ENCODE data around the gene CIDEC.
"Not testable (repeated sequence)": the region's sequence is repeated elsewhere in the genome, so short reads cannot be mapped to it uniquely, and the experiment has no call there.

The CIDEC gene

DNA sequence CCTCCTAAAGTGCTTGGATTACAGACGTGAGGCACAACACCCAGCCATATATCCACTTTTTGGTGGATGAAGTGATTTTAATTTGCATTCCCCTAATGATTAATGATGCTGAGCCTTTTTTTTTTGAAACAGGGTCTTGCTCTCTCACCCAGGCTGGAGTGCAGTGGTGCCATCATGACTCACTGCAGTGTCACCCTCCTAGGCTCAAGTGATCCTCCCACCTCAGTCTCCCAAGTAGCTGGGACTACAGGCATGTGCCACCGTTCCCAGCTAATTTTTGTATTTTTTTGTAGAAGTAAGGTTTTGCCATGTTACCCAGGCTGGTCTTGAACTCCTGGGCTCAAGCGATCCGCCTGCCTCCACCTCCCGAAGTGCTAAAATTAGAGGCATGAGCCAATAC, 8.0 kb downstream of the CIDEC start:
- not testable (repeated sequence) for FAIRE-seq

- no peak for FAIRE-seq
Measured at GRCh38 chr3:9870978-9871377, 9.1 kb downstream of the CIDEC start.

DNA sequence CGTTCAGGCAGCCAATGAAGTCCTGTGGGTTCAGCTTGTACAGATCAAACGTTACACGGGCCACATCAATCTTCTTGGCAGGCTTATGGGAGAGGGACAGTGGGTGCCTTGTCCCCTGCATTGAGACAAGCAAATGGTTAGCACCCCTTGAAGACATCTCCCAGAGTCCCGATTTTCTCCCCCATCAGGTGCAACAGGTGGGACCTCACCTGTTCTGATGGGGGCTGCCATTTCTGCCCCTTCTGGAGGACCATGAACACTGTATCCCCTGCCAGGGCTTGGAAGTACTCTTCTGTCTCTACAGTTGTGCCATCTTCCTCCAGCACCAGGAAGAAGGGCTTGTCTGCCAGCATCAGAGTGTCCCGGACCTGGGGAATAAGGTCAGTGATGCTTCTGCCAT, 10.1 kb downstream of the CIDEC start:
- FAIRE-seq: no peak

GRCh38 chr3:9867106-9867505, 12.9 kb downstream of the CIDEC start:
- FAIRE-seq: no peak

GRCh38 chr3:9866639-9867038, 13.4 kb downstream of the CIDEC start:
- no peak for FAIRE-seq

GRCh38 chr3:9865125-9865637, 14.9 kb downstream of the CIDEC start:
- not testable (repeated sequence) for FAIRE-seq

- FAIRE-seq: no peak
Measured at GRCh38 chr3:9864200-9864927, 15.7 kb downstream of the CIDEC start.

GRCh38 chr3:9863058-9863772, 16.8 kb downstream of the CIDEC start:
- FAIRE-seq: no peak

DNA sequence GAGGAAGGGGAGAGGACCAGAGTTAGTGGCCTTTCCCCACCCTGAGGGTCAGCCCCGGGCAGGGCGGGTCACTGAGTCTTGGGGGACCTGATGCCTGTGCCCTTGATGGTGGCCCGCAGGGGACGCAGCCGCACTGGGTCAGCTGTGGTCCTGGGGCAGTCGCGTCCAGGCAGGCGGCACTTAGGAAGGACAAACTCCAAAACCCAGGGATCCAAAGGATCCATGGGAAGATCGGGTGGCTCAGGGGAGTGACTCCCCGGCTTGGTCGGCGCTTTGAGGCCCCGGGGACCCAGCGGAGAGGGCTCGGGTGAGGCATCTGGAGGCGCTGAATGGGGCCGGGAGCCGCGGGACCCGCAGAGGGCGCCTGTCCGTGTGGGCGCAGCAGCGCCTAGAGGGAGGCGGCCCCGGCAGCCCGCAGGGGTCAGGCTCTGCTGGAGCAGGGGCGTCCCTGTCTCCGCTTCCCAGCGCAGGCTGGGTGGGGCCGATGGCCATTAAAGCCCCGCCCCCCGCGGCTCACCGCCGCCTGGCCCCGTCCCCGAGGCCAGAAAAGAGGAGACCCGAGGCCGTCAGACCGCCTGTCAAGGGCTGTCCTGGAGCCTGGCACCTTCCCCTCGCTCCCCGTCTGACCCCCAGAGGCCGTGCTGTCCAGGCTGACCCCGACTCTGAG, 17.5 kb downstream of the CIDEC start:
- no peak for FAIRE-seq

DNA sequence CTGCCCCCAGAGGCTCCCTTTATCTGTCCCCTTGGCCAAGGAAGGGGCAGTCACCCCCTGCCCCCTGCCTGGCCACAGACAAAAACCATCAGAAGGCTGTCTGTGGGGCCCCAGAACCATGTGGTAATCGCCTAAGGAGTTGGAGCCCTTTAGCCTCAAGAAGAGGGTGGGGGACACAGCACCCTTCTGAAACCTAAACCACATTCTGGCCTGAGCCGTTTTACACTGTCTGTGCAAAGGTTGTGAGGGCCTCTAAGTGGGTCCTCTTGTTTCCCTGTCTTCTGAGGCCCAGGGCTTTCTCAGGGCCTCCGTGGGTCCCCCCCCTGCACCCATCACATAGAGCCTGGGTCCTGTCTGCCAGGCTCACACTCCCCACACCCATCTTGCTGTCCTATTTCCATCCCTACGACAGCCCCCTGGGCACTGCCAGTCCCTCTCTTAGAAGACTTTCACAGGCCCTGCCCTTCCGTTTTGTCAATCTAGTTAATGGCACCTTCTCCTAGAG, 18.4 kb downstream of the CIDEC start:
- no peak for FAIRE-seq

- no peak for FAIRE-seq
Measured at GRCh38 chr3:9861201-9861600, 18.9 kb downstream of the CIDEC start.

GRCh38 chr3:9859530-9860025, 20.5 kb downstream of the CIDEC start:
- FAIRE-seq: no peak

DNA sequence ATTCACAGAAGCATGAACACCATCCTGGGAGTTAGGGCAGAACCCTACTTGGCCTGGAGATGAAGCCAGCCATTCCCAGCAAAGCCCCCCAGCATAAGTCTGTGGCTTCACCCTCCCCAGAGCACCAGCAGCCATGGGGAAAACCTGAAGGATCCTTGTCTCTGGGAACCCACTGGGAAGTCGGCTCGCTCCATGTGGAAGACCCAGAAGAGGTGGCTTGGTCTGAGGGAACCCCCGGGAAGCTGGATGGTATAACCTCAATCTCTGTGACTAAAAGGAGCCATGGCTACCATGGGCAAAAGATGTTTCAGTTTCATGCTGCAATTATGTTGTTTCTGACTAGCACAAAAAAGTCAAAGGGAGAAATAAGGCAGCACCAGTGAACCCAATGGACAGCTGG, 24.5 kb downstream of the CIDEC start:
- no peak for FAIRE-seq

GRCh38 chr3:9854291-9854940, 25.6 kb downstream of the CIDEC start:
- FAIRE-seq: not testable (repeated sequence)

DNA sequence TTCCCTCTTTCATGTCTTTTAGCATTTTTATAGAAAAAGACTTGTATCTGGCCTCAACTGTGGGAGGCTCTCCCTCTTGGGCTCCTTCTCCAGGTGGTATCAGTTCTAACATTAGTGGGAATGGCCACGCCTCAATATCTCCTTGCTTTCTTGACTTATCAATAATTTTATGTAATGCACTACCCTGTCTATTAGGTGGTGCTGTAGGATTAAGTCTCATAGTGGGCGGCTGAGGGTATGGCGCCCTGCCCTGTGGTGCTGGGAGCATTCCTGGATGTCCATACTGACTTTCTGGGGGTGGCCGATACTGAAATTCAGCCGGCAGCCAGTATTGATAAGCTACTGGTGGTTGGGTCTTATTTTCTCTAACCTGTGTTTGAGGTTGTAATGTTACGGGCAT, 27.5 kb downstream of the CIDEC start:
- no peak for FAIRE-seq

- FAIRE-seq: not testable (repeated sequence)
Measured at GRCh38 chr3:9851926-9852325, 28.1 kb downstream of the CIDEC start.

GRCh38 chr3:9851383-9851782, 28.7 kb downstream of the CIDEC start:
- not testable (repeated sequence) for FAIRE-seq

GRCh38 chr3:9848860-9849259, 31.2 kb downstream of the CIDEC start:
- not testable (repeated sequence) for FAIRE-seq

DNA sequence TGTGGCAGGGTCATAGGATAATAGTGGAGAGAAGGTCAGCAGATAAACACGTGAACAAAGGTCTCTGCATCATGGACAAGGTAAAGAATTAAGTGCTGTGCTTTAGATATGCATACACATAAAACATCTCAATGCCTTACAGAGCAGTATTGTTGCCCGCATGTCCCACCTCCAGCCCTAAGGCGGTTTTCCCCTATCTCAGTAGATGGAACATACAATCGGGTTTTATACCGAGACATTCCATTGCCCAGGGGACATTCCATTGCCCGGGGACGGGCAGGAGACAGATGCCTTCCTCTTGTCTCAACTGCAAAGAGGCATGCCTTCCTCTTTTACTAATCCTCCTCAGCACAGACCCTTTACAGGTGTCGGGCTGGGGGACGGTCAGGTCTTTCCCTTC, 32.2 kb downstream of the CIDEC start:
- not testable (repeated sequence) for FAIRE-seq

- FAIRE-seq: no peak
Measured at GRCh38 chr3:9846931-9847488, 33.0 kb downstream of the CIDEC start.

DNA sequence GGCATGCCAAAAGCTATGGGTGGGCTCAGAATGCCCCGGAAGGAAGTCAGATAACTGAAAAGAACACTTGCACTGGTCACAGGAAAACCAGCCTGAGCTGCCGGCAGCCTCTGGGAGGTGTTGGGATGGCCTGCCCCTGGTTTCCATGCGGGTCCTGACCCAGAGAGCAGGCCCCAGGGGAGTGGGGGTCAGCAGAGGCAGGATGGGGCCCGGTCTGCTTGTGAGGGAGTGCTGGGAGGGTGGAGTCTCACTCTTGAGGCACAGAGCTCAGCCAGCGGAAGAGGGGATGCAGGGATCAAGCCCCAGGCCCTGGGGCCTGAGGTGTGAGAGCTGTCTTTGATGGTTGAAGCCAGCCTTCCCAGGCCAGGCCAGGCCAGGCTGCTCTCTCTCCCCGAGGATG, 33.8 kb downstream of the CIDEC start:
- no peak for FAIRE-seq

- FAIRE-seq: no peak
Measured at GRCh38 chr3:9843715-9844438, 36.2 kb downstream of the CIDEC start, which contains the start of gene RPUSD3. Gene RPUSD3 (minus strand): TSS chr3:9844008. CDS start chr3:9843990, 18 bp downstream.
